COR-L47 (cell line): Measurements from ENCODE around the gene NRP1.
"Not testable (repeated sequence)": the region's sequence is repeated elsewhere in the genome, so short reads cannot be mapped to it uniquely, and the experiment has no call there.

Experiments
- DNase-seq: peaks from one replicate; lab custom pipeline; 2025; lab: John Stamatoyannopoulos, UW

Gene NRP1

DNA sequence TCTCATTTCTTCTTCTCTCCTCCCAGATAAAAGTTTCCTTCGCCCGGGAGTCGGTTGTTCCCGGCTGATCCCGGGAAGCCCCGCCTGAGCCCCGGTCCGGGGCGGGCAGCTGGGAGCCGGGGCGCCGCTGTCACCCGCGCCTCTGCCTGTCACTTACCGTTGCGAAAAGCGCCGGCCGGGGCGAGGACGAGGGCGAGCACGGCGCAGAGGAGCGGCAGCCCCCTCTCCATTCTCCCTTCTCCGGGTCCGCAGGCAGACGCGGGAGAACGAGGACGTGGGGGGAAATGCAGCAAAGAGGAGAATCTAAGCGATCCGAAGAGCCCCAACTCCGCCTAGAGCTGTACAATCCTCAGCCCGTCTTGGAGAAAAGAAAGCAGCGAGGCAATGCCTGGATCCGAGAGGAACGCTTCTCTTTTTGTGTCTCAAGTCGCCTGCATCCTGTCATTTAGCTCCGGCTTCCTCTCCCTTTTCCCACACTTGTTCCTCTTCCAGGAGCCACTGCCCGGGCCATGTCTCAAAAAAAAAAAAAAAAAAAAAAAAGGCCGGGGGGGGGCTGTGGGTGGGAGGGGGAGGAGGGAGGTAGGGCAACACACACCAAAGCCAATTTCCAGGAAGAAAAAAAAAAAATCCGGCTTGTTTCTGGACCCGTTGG is at the start of gene NRP1:
TSS of gene NRP1 (minus strand) at position 515 of the 652 bp plus-strand sequence. CDS start at position 230, 285 bp downstream.
- no peak for DNase-seq

DNA sequence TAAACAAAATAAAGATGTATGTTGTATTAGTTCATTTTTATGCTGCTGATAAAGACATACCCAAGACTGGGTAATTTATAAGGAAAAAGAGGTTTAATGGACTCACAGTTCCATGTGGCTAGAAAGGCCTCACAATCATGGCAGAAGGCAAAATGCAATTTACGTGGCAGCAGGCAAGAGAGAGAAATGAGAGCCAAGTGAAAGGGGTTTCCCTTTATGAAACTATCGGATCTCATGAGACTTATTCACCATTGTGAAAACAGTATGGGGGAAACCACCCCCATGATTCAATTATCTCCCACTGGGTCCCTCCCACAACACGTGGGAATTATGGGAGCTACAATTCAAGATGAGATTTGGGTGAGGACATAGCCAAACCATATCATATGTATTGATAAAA is 49.7 kb upstream of the NRP1 start:
- DNase-seq = not testable (repeated sequence)

DNA sequence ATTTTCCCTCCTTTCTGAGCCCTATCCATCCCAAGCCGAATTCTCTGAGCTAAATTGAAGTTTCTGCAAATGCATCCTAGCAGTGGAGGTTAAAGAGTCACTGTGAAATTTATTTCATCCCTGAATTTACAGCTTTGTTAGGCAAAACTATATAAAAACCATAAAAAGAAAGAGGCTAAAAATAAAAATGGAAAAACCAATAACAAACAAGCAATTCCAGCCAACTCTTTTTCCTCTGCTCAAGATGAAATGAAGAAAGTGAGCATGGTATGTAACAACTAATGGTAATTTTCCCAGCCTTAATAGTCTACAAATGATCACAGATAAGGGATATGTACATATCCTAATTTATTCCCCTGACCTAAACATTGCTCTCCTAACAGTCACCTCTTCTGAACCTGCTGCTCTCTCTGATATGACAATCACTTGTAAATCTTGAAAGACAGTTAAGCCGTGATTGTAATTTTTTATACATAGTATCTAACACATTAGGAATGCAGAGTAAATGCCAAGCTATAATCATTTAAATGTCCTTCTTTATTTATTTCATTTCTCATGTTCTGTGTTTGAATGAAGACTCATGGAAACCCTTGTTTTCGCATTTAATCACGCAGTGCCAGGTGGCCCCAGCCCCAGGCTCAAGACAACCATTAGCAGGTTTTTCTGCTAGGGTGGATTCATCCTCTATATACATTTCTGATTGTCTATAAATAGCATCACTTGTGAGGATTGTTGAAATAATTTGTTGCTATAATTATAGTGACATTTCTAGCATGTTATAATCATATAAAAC is 48.6 kb upstream of the NRP1 start:
- DNase-seq = no peak

DNA sequence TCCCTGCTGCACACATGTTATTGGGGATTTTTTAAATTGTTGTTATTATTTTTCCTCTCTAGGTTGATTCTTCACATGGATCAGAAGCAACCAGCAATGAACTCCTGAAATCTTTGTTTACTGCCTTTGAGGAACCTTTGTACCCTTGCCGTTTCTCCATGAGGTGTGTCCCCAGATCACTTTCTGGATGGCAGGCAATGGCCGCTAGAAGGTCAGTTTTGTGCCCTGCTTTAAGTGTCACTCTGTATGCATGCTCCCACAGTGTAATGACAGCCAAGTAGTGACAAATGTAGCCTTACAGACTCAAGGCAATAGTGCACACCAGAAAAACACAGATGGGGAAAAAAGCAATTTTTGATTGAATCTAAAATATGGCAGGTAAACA is 47.7 kb upstream of the NRP1 start:
- DNase-seq = no peak

DNA sequence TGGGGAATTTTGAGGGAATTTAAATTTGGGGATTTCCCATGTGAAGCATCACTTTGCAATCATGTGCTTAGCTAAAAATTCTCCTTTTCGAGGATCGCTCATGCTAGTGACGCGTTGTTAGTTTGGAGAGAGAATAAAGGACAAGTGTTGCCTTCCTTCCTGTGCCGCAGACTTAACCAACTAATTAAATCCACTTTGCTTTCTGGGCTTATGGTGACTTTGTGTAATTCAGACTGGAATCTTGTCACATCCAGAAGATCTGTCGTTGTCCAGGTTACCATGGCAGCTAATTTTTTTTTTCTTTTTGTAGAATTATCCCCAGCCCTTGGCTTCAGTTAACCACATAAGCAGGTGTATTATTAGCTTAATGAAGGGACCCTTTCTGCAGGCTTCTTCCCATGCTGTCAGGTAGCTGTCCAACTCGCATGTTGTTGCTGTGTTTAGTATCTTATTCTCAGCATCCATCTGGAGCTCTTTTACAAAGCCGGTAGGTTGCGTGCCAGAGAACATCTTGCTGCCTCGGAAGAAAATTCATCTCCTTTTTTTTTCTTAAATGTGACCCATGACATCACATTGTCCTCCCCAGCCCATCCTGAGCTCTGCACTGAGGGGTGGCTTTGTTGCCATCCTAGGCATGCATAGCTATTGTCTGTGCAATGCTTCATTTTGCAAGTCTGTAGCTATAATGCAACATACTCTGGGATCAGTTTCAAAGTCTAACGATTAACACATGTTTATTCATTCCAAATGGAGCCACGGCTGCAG is 47.2 kb upstream of the NRP1 start:
- no peak for DNase-seq

DNA sequence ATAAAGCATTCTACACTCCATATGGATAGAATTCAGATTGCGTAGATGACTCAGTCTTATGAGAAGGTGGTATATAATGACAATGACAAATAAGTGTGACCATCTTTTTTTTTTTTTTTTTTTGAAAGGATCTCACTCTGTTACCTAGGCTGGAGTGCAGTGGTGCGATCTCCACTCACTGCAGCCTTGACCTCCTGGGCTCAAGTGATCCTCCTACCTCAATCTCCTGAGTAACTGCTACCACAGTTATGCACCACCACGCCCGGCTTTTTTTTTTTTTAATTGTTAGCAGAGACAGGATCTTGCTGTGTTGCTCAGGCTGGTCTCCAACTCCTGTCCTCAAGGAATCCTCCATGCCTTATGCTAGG is 43.2 kb upstream of the NRP1 start:
- no peak for DNase-seq

DNA sequence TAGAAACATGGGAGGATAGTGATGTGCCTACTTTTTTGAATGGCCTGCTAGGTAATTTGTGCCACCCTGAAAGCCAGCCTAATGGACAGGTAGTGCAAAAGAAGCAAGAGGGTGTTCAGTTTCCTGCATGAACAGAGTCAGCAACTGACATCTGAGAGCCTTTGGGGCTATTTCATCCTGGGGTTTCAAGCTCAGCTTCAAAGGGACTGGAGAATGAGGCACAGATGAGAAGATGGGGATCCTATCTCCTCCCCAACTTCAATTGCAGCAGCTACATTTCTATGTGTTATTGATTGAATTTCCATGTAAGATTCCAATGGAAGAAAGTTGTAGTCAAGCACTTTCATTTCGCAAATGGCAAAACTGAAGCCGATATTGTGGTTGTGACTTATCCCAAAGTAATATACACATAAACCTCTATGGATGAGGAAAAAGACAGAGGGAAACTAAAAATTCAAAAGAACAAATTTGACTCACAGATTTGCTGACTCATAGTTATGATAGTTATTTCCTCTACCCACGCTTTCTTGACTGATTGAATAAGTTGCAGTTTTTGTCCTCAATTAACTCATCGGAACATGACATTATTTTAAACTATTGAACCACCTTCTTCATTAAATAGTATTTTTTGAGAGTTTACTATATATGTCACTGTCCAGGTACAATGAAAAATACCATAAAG is 42.6 kb upstream of the NRP1 start:
- no peak for DNase-seq

DNA sequence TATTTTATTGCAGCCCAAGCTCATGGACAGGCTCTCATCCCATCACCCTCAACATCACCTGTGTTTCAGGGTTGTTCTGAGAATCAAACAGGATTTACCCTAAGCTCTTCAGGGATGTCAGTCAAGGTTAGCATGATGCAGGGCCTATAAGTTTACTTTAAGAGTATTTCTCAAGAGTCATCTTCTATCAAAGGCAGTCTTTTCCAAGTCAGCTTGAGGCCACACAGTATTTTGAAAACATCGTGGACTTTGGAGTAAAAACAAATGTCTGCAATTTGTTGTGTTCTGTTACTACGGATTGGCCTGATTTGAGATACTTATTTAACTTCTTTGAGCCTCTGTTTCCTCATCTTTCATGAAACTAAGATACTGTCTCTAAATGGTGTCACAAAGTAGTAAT is 42.0 kb upstream of the NRP1 start:
- DNase-seq = no peak

DNA sequence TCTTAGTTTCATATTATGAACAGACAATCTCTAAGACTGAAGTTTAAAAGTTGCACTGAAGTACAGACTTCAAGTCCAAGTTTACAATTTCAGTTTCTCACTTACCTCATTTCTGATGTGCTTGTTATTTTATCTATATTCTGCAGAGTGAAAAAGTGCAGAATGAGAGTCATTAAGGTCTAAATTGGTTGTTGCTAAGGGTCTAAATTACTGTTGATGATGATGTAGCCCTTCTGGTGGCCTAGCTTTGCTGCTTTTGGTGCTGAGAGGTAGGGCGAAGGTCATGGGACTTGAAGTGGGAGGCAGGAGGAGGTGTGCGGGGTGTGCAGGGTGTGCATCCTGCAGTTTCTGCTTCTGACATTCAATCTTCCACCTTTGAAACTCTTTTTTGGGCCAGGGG is 38.8 kb upstream of the NRP1 start:
- DNase-seq = no peak

DNA sequence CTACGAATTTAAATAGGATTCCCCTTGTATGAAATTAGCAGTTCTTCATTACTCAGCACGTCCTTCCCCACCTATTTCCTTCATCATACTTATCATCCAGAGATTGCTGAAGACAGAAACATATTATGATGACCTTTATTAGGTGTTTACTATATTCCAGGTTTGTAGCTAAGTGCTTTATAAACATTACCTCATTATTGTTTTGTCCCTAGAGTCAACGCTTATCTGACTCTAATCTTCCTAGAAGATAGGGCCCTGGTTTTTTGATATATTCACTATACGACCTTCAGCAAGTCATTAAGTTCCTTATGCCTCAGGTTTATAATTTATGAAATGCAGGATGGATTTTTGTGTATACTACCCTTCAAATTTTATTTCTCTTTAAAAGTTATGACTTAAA is 36.8 kb upstream of the NRP1 start:
- DNase-seq = no peak

DNA sequence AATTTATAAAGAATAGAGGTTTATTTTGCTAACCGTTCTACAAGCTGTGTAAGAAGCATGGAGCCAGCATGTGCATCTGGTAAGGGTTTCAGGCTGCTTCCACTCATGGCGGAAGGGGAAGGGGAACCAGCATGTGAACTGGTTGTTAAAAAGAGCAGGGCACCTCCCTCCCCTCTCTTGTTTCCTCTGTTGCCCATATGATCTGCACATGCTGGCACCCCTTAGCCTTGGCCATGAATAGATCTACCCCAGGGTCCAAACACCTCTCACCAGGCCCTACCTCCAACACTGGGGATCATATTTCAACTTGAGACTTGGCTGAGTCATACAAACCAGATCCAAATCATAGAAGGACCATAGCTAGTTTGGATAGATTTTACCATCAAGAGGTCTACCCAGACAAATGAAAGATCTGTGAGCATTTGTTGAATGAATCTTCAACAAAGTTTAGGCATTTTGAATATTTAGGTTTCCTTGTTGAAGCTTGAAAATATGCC is 36.0 kb upstream of the NRP1 start:
- DNase-seq = no peak

DNA sequence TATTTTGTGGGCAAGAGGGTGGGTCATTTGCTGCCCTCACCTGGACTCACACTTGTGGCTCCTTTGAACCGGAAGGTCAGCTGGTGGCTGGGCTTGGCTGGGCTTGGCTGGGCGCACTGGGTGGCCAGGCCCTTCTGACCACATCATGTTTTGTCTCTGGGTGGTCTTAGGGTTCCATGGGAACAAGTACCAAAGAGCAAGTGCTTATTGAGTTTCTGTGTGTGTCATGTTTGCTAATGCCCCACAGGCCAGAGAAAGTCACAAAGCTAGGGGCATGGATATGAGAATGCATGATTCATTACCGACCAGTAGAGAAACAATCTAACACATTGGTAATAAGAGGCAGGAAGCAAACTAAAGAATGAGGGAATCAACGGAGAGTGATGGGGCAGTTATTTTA is 33.6 kb upstream of the NRP1 start:
- DNase-seq = no peak

DNA sequence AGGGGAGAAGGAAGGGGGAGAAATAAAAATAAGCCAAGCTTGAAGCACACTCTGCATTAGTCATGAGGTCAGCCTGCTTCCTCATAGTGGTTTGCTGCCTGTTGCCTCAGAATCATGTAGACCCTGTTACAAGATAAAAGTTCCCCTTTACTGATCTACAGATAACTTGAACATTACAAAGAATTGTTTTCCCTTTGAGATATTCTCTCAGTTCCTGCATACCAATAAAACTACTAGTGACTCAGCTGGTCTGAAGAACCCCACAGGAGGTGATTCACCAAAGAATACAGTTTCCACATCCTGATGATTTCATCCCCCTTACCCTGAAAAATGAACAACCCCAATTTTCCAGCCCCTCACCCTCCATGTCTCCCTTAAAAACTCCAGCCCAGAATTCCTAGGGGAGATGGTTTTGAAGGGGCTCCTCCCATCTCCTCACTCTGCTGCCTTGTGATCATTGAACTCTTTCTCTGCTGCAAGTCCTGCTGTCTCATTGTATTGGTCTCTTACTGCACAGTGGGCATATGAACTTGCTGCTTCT is 31.5 kb upstream of the NRP1 start:
- no peak for DNase-seq

DNA sequence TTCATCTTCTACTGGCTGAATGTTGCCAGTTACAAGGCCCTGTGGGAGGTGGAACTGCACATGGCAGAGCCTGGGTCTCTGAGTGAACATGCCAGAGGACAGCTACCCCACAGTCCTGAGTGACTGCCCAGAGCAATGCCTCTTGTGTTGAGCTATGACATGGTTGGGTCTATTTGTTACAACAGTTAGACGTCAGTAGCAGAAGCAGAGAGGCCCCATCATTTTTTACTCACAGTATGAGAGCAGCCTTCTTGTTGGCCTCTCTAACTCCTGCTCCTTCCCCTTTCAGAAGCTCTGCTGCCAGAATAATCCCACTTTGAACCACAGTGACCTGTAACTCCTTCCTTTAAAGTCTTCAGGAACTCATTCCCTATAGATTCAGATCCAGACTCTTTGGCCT is 30.8 kb upstream of the NRP1 start:
- no peak for DNase-seq

DNA sequence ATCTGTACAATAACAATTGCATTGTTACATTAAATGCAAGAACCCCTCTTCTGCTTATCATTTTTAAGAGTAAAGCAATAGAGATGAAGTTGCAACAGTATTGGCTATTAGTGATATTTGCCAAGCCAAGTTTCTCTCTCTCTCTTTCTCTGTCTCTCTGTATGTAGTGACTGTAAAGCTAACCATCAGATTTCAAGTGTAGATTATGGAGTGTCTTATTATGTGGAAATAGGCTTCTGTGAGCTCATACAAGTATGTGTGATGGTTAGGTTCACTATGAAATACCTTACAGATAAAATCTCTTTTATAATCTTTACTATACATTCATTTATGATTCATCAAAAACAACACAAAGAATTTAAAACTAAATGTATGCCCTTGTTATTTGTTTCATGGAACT is 28.6 kb upstream of the NRP1 start:
- no peak for DNase-seq

DNA sequence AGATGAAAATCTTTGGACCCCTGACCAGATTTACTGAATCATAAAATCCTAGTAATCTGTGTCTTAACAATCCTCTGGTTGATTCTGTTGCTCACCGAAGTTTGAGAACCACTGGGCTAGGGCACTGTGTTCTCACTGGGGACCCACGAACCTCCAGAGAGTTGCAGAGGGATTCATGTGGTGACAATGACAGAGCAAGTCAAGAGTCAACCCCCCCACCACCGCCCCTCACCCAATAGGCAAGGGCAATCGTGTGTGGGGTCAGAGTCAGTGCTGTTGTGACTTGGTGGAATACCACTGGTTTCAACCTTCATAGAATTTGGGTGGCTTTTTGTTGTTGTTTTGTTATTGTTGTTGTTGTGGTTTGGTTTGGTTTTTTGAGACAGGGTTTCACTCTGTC is 23.5 kb upstream of the NRP1 start:
- DNase-seq = no peak

DNA sequence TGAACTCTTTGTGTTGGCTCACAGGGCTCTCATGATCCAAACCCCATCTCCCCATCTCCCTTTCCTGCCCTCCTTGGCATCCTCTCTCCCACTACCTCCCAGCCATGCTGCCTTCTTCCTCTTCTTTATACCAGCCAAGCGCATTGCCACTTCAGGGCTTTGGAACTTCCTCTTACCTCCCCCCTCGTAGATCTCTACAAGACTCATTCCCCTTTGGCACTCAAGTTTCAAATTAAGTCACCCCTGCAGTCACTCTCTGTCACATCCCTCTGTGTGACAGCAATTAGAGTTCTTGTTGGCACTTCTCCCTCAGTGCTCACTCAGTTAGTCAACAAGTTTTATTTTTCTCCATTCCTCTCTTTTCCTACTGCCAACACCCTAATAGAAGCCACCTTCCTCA is 20.8 kb upstream of the NRP1 start:
- no peak for DNase-seq

DNA sequence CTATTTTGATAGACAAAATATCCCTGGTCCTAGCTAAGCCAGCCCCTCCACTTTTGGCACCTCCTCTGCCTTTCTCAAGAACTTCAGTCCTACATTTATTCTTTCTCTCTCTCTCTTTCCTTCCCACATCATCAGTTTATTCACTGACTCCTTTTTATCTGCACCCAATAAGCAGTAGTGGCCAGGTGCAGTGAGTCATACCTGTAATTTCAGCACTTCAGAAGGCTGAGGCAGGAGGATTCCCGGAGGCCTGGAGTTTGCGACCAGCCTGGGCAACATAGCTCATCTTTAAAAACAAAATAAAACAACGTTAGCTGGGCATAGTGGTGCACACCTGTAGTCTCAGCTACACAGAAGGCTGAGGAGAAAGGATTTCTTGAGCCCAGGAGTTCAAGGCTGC is 19.4 kb upstream of the NRP1 start:
- DNase-seq = no peak

DNA sequence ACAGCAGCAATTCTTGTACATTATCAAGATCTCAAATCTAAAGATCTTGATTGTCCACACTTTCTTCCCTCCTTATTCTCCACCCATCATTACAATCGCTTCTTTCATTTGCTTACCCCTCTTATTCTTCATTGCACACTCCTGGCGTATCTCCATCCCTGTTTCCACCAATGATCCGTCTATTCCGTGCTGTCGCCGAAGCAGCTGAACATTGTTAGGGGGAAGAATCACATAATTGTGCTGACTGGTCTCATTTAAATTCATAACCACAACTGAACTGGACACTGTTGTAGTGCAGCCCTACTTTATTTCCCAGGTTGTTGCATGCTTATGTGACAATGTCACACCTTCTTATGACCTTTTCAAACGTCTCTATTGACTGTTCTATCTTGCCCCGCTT is 18.9 kb upstream of the NRP1 start:
- no peak for DNase-seq

DNA sequence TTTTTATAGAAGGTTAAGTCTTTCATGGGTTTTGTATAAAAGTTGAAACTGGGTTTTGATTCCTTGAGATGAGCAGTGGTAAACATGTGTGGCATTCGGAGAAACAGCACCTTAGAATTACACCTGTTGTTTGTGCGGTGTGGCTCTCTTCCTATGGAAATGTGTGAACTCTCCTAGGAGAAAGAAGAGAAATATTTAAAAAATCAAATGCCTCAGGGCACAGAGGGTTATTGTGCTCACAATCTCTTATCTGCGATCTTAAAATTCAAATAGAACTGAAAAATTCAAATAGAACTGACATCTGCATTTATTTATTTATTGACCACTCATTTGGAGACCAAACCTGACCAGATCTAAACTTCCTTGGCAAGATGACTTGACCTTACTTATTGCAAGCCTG is 18.1 kb upstream of the NRP1 start:
- no peak for DNase-seq

DNA sequence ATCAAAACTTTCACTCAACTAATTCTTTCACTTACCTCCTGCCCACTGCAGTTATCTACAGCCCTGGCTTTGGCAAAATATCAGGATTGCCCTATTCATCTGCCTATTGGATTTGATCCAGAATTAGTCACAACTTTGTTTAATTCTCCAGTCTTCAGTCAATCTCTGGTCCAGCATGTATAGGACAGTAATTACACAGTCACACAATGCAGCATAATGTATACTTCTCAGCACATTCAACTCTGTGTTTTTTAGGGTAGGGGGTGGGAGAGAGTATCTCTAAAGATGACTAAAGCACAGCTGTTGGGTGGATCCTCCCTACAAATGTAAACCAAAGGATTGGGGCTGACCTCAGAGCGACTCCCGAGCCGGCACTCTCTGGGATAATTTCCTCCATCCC is 17.7 kb upstream of the NRP1 start:
- no peak for DNase-seq

DNA sequence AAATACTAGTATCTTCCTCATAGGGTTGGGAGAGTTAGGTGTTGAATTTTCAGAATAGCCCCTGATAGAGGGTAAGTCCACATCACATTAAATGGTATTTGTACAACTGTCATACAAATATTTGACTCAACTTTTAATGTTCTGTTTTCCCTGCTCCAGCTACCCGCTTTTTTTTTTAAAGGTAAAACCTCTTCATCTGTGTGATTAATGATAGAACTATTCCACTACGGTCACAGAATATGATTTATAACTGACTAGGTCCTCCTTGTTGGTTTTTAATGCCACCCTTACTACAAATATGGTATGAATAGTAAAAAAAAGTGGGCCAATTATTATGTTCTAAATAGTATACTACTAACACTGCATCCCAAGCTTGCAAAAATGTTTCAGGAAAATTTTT is 15.6 kb upstream of the NRP1 start:
- no peak for DNase-seq
